ENCODE measurements around the gene MYH10. TPM values are rescaled to one million over a fixed set of nuclear protein-coding genes. Genes with fewer than 3 reads are reported as not detected.

The MYH10 gene
- total RNA-seq, 1 donor from 2014 or later: 218 TPM

DNA sequence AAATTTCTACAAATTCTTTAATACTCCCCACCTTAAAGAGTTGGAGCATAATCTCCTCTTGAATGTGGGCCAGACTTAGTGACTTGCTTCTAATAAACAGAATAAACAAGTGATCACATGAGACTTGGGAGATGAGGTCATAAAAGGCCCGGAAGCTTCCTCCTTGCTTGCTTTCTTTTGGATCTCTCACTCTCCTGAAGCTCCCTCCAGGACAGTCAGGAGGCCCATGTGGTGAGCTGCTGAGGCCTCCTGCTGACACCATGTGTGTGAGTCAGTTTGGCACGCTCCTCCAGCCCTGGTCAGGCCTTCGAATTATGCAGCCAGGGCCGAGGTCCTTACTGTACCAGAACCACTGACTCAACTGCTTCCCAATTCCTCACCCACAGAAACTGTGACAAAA, 141.6 kb downstream of the MYH10 start:
- Mint-ChIP-seq H3K9me3 (ENCODE audit: unreplicated experiment) (peaks cover 2% of the 10 kb centered on the region), H3K4me1 (ENCODE audit: low read depth, unreplicated experiment) (no peaks in the 10 kb centered on the region), H3K36me3 (ENCODE audit: unreplicated experiment) (peaks cover 13% of the 10 kb centered on the region), H3K27ac (ENCODE audit: unreplicated experiment) (no peak overlapping the region), H3K4me3 (ENCODE audit: unreplicated experiment) (no peak overlapping the region), H3K27me3 (ENCODE audit: unreplicated experiment) (peaks cover 1% of the 10 kb centered on the region)
- DNase-seq: no peak
- TF ChIP-seq, protein P1, sequence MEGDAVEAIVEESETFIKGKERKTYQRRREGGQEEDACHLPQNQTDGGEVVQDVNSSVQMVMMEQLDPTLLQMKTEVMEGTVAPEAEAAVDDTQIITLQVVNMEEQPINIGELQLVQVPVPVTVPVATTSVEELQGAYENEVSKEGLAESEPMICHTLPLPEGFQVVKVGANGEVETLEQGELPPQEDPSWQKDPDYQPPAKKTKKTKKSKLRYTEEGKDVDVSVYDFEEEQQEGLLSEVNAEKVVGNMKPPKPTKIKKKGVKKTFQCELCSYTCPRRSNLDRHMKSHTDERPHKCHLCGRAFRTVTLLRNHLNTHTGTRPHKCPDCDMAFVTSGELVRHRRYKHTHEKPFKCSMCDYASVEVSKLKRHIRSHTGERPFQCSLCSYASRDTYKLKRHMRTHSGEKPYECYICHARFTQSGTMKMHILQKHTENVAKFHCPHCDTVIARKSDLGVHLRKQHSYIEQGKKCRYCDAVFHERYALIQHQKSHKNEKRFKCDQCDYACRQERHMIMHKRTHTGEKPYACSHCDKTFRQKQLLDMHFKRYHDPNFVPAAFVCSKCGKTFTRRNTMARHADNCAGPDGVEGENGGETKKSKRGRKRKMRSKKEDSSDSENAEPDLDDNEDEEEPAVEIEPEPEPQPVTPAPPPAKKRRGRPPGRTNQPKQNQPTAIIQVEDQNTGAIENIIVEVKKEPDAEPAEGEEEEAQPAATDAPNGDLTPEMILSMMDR (IDR thresholded peaks at IDR 0.05; ENCODE audit: partially characterized antibody, unreplicated experiment): no peak

DNA sequence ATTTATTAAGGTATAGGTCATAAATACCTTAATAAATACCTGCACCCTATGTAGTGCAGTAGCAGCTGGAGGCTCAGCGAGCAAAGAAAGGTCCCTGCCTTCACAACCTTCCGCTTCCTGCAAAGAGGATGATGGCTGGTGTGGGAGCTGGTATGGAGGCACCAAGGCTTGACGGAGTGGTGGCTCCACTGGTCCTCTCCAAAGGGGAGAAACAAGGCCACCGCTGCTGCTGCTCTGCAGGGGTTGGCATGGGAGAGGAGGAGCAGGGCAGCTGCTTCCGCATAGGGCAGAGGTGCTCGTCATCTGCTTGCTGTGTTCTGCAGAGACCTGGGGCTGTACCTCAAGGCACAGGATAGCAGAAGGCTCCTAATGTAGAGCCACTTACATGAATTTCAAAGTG, 142.0 kb downstream of the MYH10 start:
- Mint-ChIP-seq H3K4me3 (ENCODE audit: unreplicated experiment) (no peak overlapping the region), H3K27me3 (ENCODE audit: unreplicated experiment) (peaks cover 1% of the 10 kb centered on the region), H3K4me1 (ENCODE audit: low read depth, unreplicated experiment) (no peaks in the 10 kb centered on the region), H3K36me3 (ENCODE audit: unreplicated experiment) (peaks cover 9% of the 10 kb centered on the region), H3K27ac (ENCODE audit: unreplicated experiment) (no peak overlapping the region), H3K9me3 (ENCODE audit: unreplicated experiment) (peaks cover 2% of the 10 kb centered on the region)
- TF ChIP-seq, protein P1 (IDR thresholded peaks at IDR 0.05; ENCODE audit: partially characterized antibody, unreplicated experiment): no peak
- no peak for DNase-seq

DNA sequence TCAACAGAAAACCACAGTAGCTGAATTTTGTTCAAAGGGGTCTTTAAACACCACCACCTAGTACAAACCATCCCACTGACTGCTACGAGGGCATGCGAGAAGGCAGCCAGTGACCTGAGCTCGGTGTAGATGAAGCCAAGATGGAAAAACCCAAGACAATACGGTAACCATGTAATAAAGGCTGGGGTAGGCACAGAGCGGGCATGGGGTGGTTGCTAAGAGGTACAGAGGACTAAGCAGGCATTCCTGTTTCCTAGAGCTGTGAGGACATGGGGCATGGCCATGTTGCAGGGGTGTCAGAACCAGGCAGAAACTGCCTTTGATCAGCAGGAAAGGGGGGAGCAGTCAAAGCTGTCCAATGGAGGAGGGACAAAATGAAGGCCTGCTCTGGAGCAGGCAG, 142.8 kb downstream of the MYH10 start:
- Mint-ChIP-seq H3K36me3 (ENCODE audit: unreplicated experiment) (peaks cover 14% of the 10 kb centered on the region), H3K27ac (ENCODE audit: unreplicated experiment) (no peak overlapping the region), H3K9me3 (ENCODE audit: unreplicated experiment) (peaks cover 2% of the 10 kb centered on the region), H3K4me3 (ENCODE audit: unreplicated experiment) (no peak overlapping the region), H3K4me1 (ENCODE audit: low read depth, unreplicated experiment) (peaks cover 3% of the 10 kb centered on the region), H3K27me3 (ENCODE audit: unreplicated experiment) (peaks cover 1% of the 10 kb centered on the region)
- DNase-seq: no peak
- TF ChIP-seq, protein P1 (IDR thresholded peaks at IDR 0.05; ENCODE audit: partially characterized antibody, unreplicated experiment): no peak

GRCh38 chr17:8487130-8487645, 143.3 kb downstream of the MYH10 start:
- peaks cover 6% of the 10 kb centered on the region for H3K4me1 Mint-ChIP-seq (ENCODE audit: low read depth, unreplicated experiment)
- no peak for DNase-seq
- H3K4me3 Mint-ChIP-seq (ENCODE audit: unreplicated experiment): no peak overlapping the region
- peaks cover 5% of the 10 kb centered on the region for H3K9me3 Mint-ChIP-seq (ENCODE audit: unreplicated experiment)
- peaks cover 1% of the 10 kb centered on the region for H3K27me3 Mint-ChIP-seq (ENCODE audit: unreplicated experiment)
- peaks cover 15% of the 10 kb centered on the region for H3K36me3 Mint-ChIP-seq (ENCODE audit: unreplicated experiment)
- no peak overlapping the region for H3K27ac Mint-ChIP-seq (ENCODE audit: unreplicated experiment)
- TF ChIP-seq, protein P1 (IDR thresholded peaks at IDR 0.05; ENCODE audit: partially characterized antibody, unreplicated experiment): no peak

GRCh38 chr17:8485491-8485890, 145.0 kb downstream of the MYH10 start:
- Mint-ChIP-seq H3K27me3 (ENCODE audit: unreplicated experiment) (peaks cover 4% of the 10 kb centered on the region), H3K4me3 (ENCODE audit: unreplicated experiment) (no peak overlapping the region), H3K9me3 (ENCODE audit: unreplicated experiment) (peaks cover 8% of the 10 kb centered on the region), H3K4me1 (ENCODE audit: low read depth, unreplicated experiment) (peaks cover 6% of the 10 kb centered on the region), H3K36me3 (ENCODE audit: unreplicated experiment) (peaks cover 15% of the 10 kb centered on the region), H3K27ac (ENCODE audit: unreplicated experiment) (no peak overlapping the region)
- TF ChIP-seq, protein P1 (IDR thresholded peaks at IDR 0.05; ENCODE audit: partially characterized antibody, unreplicated experiment): no peak
- DNase-seq: no peak

Data from glutamatergic neuron (in vitro differentiated cells).